Measurements from ENCODE around the gene GJA1.
"Not testable (repeated sequence)": the region's sequence is repeated elsewhere in the genome, so short reads cannot be mapped to it uniquely, and the experiment has no call there.

Gene GJA1

GRCh38 chr6:121418346-121418745 is 17.1 kb upstream of the GJA1 start:
- DNase-seq (ENCODE audit: insufficient read length) (no peak), FAIRE-seq (no peak)
- TF ChIP-seq POLR2A (IDR thresholded peaks at IDR 0.05; ENCODE audit: low read depth, low read length) = no peak
- TF ChIP-seq TAF1 (IDR thresholded peaks at IDR 0.05; ENCODE audit: borderline replicate concordance, low read depth, low read length) = no peak
- no peak for TF ChIP-seq POLR2AphosphoS5 (IDR thresholded peaks at IDR 0.05; ENCODE audit: low read depth, low read length)

- no peak for FAIRE-seq
- TF ChIP-seq TAF1 (IDR thresholded peaks at IDR 0.05; ENCODE audit: borderline replicate concordance, low read depth, low read length) = no peak
- TF ChIP-seq POLR2A (IDR thresholded peaks at IDR 0.05; ENCODE audit: low read depth, low read length) = no peak
- TF ChIP-seq POLR2AphosphoS5 (IDR thresholded peaks at IDR 0.05; ENCODE audit: low read depth, low read length) = no peak
Measured at GRCh38 chr6:121426686-121427085, 8.8 kb upstream of the GJA1 start.

GRCh38 chr6:121428872-121429756 is 6.3 kb upstream of the GJA1 start:
- DNase-seq (ENCODE audit: insufficient read length) = no peak
- TF ChIP-seq POLR2AphosphoS5 (IDR thresholded peaks at IDR 0.05; ENCODE audit: low read depth, low read length) (no peak), POLR2A (IDR thresholded peaks at IDR 0.05; ENCODE audit: low read depth, low read length) (no peak), TAF1 (IDR thresholded peaks at IDR 0.05; ENCODE audit: borderline replicate concordance, low read depth, low read length) (no peak)
- FAIRE-seq = no peak

More at GRCh38 chr6:121426686-121427085, 8.8 kb upstream of the GJA1 start:
- DNase-seq (ENCODE audit: insufficient read length) = no peak

GRCh38 chr6:121430514-121431460 is 4.7 kb upstream of the GJA1 start:
- TF ChIP-seq TAF1 (IDR thresholded peaks at IDR 0.05; ENCODE audit: borderline replicate concordance, low read depth, low read length) (no peak), POLR2AphosphoS5 (IDR thresholded peaks at IDR 0.05; ENCODE audit: low read depth, low read length) (no peak), POLR2A (IDR thresholded peaks at IDR 0.05; ENCODE audit: low read depth, low read length) (no peak)
- peak; percentile 63 for FAIRE-seq
- no peak for DNase-seq (ENCODE audit: insufficient read length)

GRCh38 chr6:121431776-121432175 is 3.7 kb upstream of the GJA1 start:
- DNase-seq (ENCODE audit: insufficient read length); FAIRE-seq: not testable (repeated sequence)

GRCh38 chr6:121434037-121434770 is 1.2 kb upstream of the GJA1 start:
- FAIRE-seq (no peak), DNase-seq (ENCODE audit: insufficient read length) (no peak)
- TF ChIP-seq POLR2A (IDR thresholded peaks at IDR 0.05; ENCODE audit: low read depth, low read length) = no peak
- no peak for TF ChIP-seq TAF1 (IDR thresholded peaks at IDR 0.05; ENCODE audit: borderline replicate concordance, low read depth, low read length)
- TF ChIP-seq POLR2AphosphoS5 (IDR thresholded peaks at IDR 0.05; ENCODE audit: low read depth, low read length) = no peak

- FAIRE-seq = no peak
- no peak for TF ChIP-seq POLR2AphosphoS5 (IDR thresholded peaks at IDR 0.05; ENCODE audit: low read depth, low read length)
- TF ChIP-seq POLR2A (IDR thresholded peaks at IDR 0.05; ENCODE audit: low read depth, low read length) = no peak
- TF ChIP-seq TAF1 (IDR thresholded peaks at IDR 0.05; ENCODE audit: borderline replicate concordance, low read depth, low read length) = no peak
- no peak for DNase-seq (ENCODE audit: insufficient read length)
Measured at GRCh38 chr6:121436274-121436857, 920 bp downstream of the GJA1 start.

- no peak for TF ChIP-seq POLR2A (IDR thresholded peaks at IDR 0.05; ENCODE audit: low read depth, low read length)
- TF ChIP-seq POLR2AphosphoS5 (IDR thresholded peaks at IDR 0.05; ENCODE audit: low read depth, low read length) = no peak
- TF ChIP-seq TAF1 (IDR thresholded peaks at IDR 0.05; ENCODE audit: borderline replicate concordance, low read depth, low read length) = no peak
- FAIRE-seq (no peak), DNase-seq (ENCODE audit: insufficient read length) (no peak)
Measured at GRCh38 chr6:121436960-121437850, 1.8 kb downstream of the GJA1 start.

GRCh38 chr6:121437851-121438651 is 2.6 kb downstream of the GJA1 start:
- no peak for FAIRE-seq
- no peak for TF ChIP-seq TAF1 (IDR thresholded peaks at IDR 0.05; ENCODE audit: borderline replicate concordance, low read depth, low read length)
- no peak for TF ChIP-seq POLR2A (IDR thresholded peaks at IDR 0.05; ENCODE audit: low read depth, low read length)
- no peak for TF ChIP-seq POLR2AphosphoS5 (IDR thresholded peaks at IDR 0.05; ENCODE audit: low read depth, low read length)
- DNase-seq (ENCODE audit: insufficient read length) = no peak

Measured in GM12892 (cell line).